ENCODE data around the gene MRTO4.
"Not testable (repeated sequence)": the region's sequence is repeated elsewhere in the genome, so short reads cannot be mapped to it uniquely, and the experiment has no call there.

MRTO4 gene

GRCh38 chr1:19269427-19270342 is 18.1 kb downstream of the MRTO4 start:
- in situ Hi-C loops (cut with MboI; ENCODE audit: low sequenced_read_pairs), result not testable (repeated sequence)

GRCh38 chr1:19270343-19270730 is 18.7 kb downstream of the MRTO4 start:
- in situ Hi-C loops (cut with MboI; ENCODE audit: low sequenced_read_pairs), result not testable (repeated sequence)

- in situ Hi-C loops (cut with MboI; ENCODE audit: low sequenced_read_pairs), result no loop called here
These were observed 20.5 kb downstream of the MRTO4 start for GRCh38 chr1:19272064-19272463.

GRCh38 chr1:19273106-19273843 is 21.7 kb downstream of the MRTO4 start:
- in situ Hi-C loops (cut with MboI; ENCODE audit: low sequenced_read_pairs), result no loop called here

GRCh38 chr1:19273844-19274531 is 22.4 kb downstream of the MRTO4 start:
- in situ Hi-C loops (cut with MboI; ENCODE audit: low sequenced_read_pairs), result not testable (repeated sequence)

GRCh38 chr1:19274636-19275035 is 23.0 kb downstream of the MRTO4 start:
- in situ Hi-C loops (cut with MboI; ENCODE audit: low sequenced_read_pairs), result no loop called here

GRCh38 chr1:19283891-19284290 is 32.3 kb downstream of the MRTO4 start:
- in situ Hi-C loops (cut with MboI; ENCODE audit: low sequenced_read_pairs), result no loop called here

GRCh38 chr1:19284881-19285280 is 33.3 kb downstream of the MRTO4 start:
- in situ Hi-C loops (cut with MboI; ENCODE audit: low sequenced_read_pairs), result no loop called here

GRCh38 chr1:19285366-19285765 is 33.8 kb downstream of the MRTO4 start:
- in situ Hi-C loops (cut with MboI; ENCODE audit: low sequenced_read_pairs), result not testable (repeated sequence)

- in situ Hi-C loops (cut with MboI; ENCODE audit: low sequenced_read_pairs), result not testable (repeated sequence)
These were observed 34.2 kb downstream of the MRTO4 start for GRCh38 chr1:19285807-19286206.

- in situ Hi-C loops (cut with MboI; ENCODE audit: low sequenced_read_pairs), result no loop called here
These were observed 36.0 kb downstream of the MRTO4 start for GRCh38 chr1:19287436-19288185.

GRCh38 chr1:19288324-19289241 is 37.0 kb downstream of the MRTO4 start, which contains the start of gene AKR7A3:
TSS of gene AKR7A3 (minus strand) at chr1:19288770. CDS start at chr1:19288709, 61 bp downstream.
- in situ Hi-C loops (cut with MboI; ENCODE audit: low sequenced_read_pairs), result not testable (repeated sequence)

- in situ Hi-C loops (cut with MboI; ENCODE audit: low sequenced_read_pairs), result no loop called here
These were observed 37.6 kb downstream of the MRTO4 start for GRCh38 chr1:19289244-19289643.

GRCh38 chr1:19294638-19295037 is 43.0 kb downstream of the MRTO4 start:
- in situ Hi-C loops (cut with MboI; ENCODE audit: low sequenced_read_pairs), result no loop called here

GRCh38 chr1:19300211-19300610 is 48.6 kb downstream of the MRTO4 start:
- in situ Hi-C loops (cut with MboI; ENCODE audit: low sequenced_read_pairs), result no loop called here

GRCh38 chr1:19304081-19304480 is 52.5 kb downstream of the MRTO4 start:
- in situ Hi-C loops (cut with MboI; ENCODE audit: low sequenced_read_pairs), result not testable (repeated sequence)

- in situ Hi-C loops (cut with MboI; ENCODE audit: low sequenced_read_pairs), result no loop called here
These were observed 54.3 kb downstream of the MRTO4 start for GRCh38 chr1:19305880-19306279.

- in situ Hi-C loops (cut with MboI; ENCODE audit: low sequenced_read_pairs), result no loop called here
These were observed 55.3 kb downstream of the MRTO4 start for GRCh38 chr1:19306941-19307340.

- in situ Hi-C loops (cut with MboI; ENCODE audit: low sequenced_read_pairs), result no loop called here
These were observed 56.3 kb downstream of the MRTO4 start for GRCh38 chr1:19307794-19308508.

All from hTERT RPE-1 (cell line).